NK-92 (cell line): Measurements from ENCODE around the gene TSPAN15.
"Not testable (repeated sequence)": the region's sequence is repeated elsewhere in the genome, so short reads cannot be mapped to it uniquely, and the experiment has no call there.

Experiments used
- DNase-seq: peaks from one replicate; lab custom pipeline; 2025; ENCODE audit not compliant: unreplicated experiment; lab: John Stamatoyannopoulos, UW

Gene TSPAN15

GRCh38 chr10:69483963-69484362, 32.7 kb downstream of the TSPAN15 start:
- DNase-seq = no peak

GRCh38 chr10:69484736-69485135, 33.5 kb downstream of the TSPAN15 start:
- DNase-seq = no peak

DNA sequence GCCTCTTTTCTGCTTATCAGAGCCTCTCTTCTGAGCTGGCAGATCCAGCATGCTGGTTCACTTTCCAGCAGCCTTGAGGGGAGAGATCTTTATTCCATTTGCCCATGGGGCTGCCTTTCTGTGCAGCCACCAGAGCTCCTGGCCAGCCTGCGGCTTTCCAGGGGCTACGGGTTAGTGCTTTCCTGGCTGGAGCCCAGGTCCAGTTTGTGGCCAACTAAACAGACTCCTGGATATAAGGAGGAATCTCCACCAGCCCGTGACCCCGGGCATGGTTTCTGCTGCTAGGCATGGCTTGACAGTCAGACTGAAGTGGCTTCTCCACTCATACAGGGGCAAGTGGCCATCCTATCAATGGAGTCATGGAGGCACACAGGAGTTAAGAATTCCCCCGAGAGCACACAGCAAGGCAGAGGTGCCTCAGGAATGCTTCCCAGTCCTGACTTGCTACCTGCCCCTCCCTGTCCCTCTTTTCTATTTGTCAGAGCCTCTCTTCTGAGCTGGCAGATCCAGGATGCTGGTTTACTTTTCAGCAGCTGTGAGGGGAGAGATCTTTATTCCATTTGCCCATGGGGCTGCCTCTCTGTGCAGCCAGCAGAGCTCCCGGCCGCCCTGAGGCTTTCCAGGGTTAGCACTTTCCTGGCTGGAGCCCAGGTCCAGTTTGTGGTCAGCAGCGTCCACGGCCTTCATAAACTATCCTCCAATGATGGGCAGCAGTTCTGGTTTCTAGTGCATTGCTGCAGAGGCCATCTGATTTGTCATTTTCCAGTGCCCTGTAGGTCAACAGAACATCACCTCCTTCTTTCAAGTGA, 35.9 kb downstream of the TSPAN15 start:
- DNase-seq = no peak

- DNase-seq = not testable (repeated sequence)
Observed at GRCh38 chr10:69488149-69488844, 37.0 kb downstream of the TSPAN15 start.

DNA sequence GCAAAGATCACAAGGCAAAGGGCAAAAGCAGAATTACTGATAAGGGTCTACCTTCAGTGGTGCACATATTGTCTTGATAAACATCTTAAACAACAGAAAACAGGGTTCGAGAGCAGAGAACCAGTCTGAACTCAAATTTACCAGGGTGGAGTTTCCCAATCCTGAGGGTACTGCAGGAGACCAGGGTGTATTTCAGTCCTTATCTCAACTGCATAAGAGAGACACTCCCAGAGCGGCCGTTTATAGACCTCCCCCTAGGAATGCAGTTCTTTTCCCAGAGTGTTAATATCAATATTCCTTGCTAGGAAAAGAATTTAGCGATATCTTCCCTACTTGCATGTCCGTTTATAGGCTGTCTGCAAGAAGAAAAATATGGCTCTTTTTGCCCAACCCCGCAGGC, 37.6 kb downstream of the TSPAN15 start:
- not testable (repeated sequence) for DNase-seq

GRCh38 chr10:69489506-69490090, 38.3 kb downstream of the TSPAN15 start:
- no peak for DNase-seq

DNA sequence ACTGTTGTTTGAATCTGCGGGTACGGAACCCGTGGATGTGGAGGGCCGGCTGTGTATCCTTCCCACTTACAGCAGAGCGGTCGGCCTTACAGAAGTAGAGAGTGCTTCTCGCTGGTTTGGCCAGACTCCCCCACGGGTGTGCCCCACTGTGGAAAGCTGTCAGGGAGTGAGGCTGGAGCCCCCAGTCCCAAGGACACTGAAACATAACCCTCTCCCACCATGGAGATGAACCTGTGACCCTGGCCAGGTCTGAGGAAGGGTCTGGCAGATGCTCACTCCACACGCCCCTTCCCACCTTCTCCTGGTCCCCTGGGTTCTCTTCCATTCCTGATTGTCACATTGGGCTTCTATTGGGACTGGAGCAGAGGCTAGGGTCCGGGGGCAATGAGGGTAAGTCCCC, 39.6 kb downstream of the TSPAN15 start:
- DNase-seq = no peak

GRCh38 chr10:69491611-69492010, 40.3 kb downstream of the TSPAN15 start:
- DNase-seq = no peak

DNA sequence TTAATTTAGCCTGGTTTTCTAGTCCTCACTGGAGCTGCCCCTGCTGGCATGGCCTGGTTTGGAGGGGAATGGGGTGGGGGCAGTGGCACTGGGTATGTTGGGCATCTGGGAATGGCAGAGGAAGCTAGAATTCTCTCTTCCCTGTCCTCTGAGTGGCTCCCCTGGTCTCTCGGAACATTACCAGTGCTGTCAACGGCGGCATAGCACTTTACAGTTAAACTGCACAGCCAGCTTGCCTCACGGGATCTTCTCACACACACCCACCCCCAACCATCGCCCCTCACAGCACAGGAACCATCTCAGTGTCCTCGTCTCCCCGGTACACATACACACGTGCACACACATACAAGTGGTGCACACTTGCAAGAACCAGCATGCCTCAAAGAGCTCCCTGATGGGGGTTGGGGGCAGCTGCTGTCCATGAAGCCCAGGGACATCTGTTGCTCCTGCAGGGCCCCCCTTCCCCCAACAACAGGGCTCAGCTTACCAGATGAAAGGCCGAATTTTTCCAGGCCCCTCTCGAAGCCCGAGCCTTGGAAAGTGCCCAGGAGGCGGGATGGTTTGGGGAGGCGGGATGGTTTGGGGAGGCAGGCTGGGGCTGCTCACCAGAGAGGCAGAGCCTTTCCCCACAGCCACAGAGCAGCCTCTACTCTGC, 41.0 kb downstream of the TSPAN15 start:
- no peak for DNase-seq

GRCh38 chr10:69492746-69493462, 41.6 kb downstream of the TSPAN15 start:
- DNase-seq = no peak

- DNase-seq = no peak
Observed at GRCh38 chr10:69494626-69495558, 43.6 kb downstream of the TSPAN15 start.

DNA sequence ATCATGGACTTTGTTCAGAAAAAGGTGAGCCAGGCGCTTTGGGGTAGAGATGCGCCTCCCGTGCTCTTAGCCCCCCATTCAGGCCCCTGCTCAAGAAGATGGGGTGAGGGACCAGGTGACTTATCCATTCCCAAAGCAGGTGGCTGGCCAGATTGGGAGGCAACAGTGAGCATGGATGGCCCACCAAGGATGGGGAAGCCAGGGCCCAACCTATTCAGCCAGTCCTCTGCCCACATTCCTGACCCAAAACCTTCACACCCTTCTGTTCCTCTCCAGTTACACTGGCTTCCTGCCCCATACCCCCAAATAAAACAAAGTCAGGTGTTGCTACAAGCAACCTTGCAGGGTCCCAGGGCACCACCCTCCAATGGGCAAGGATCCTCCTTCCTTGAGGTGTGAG, 44.4 kb downstream of the TSPAN15 start:
- no peak for DNase-seq

GRCh38 chr10:69496352-69497230, 45.3 kb downstream of the TSPAN15 start:
- no peak for DNase-seq

GRCh38 chr10:69497231-69497561, 45.9 kb downstream of the TSPAN15 start:
- DNase-seq = no peak

DNA sequence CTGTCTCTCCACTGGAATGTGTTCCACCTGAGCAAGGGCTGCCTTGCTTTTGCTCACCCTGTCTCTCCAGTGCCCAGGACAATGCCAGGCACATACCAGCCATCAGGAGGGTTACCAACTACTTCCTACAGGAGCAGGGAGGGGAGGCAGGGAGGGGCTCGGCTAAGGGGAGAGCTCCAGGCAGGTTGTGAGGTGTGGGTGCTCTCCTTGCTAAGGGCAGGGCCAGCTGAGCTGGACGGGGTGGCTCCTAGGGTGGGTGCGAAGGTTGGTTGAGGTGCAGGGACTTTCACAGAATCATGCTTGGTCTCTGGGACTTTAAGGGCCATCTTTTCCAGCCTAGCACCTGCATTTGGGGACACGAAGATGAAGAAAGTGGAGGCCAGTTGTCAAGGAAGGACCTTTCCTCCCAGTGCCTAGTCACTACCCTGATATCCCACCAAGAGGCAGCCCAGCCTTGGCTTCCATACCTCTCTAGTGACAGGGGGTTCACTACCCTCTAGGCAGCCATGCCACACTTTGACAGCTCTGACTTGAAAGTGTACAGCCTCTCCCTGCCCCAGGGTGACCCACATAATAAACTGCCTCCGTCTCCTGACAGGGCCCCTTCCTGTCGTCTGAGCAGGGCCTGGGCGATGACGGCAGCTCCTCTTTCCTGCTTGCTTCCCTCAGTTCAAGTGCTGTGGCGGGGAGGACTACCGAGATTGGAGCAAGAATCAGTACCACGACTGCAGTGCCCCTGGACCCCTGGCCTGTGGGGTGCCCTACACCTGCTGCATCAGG, 46.5 kb downstream of the TSPAN15 start:
- no peak for DNase-seq

GRCh38 chr10:69498711-69499471, 47.6 kb downstream of the TSPAN15 start:
- no peak for DNase-seq
